HG02870 (cell line): ENCODE measurements around the gene SF3B5.
"Not testable (repeated sequence)": the region's sequence is repeated elsewhere in the genome, so short reads cannot be mapped to it uniquely, and the experiment has no call there.

Source experiments
- ATAC-seq: cut with Tn5 transposase; IDR thresholded peaks from one replicate; pipeline ENCODE4 v1.9.1; 2021; ENCODE audit warnings: mild to moderate bottlenecking, moderate library complexity; ENCODE audit not compliant: unreplicated experiment

SF3B5 gene

GRCh38 chr6:144095134-144096002 lies at the start of gene SF3B5:
SF3B5 (minus strand) TSS chr6:144095573; CDS start chr6:144095497, 76 bp downstream.
- peak; percentile 86 for ATAC-seq

GRCh38 chr6:144144996-144145395 lies 49.6 kb upstream of the SF3B5 start:
- no peak for ATAC-seq

- no peak for ATAC-seq
These were observed 48.5 kb upstream of the SF3B5 start for GRCh38 chr6:144143878-144144277.

- no peak for ATAC-seq
These were observed 47.7 kb upstream of the SF3B5 start for GRCh38 chr6:144143106-144143505.

DNA sequence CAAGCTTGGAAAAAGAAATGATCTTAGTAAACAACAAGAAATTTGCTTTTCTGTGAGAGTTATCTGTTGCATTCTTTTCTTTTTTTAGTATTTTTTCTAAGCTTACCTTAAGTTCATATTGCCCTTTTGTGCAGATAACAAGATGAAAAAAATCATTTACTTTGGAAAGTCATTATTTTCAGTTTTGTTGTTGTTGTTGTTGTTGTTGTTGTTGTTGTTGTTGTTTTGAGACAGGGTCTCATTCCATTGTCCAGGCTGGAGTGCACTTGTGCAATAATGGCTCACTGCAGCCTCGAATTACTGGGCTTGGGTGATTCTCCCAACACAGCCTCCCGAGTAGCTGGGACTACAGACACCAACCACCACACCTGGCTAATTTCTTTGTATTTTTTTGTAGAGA lies 46.1 kb upstream of the SF3B5 start:
- no peak for ATAC-seq

DNA sequence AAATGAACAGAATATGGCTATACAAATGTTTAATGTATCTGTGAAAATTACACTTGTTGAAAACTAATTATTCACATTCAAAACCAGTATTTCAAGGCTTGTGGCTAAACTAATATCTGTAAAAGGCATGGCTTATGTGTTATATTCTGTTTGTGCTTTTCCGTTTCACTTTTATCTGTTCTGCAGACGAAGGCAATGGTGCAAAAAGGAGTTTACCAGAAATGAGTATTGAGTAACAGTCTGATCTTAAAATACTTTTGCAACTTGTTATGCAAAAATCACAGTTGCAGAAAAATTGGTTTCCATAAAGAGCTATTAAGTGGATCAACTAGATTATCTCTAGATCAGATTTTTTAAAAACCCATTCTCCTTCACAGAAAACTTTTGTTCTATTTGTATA lies 45.5 kb upstream of the SF3B5 start:
- ATAC-seq = peak; percentile 82

DNA sequence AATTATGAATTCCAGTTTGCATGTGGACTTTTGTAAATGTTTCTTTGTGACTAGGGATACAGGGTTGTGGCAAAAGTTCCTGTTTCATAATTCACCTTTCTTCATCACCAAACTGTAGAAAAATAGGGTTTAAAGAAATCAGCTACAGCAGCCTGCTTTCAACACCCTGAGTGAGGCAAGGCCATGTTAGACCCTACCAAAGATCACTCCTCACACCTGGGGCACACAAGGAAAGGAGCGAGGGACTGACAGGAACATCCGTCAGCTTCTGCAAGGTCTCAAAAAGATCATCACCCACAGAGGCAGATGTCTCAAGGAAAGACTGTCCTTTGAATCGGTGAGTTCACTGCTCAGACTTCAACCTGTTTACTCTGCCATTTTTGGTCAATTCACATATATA lies 44.4 kb upstream of the SF3B5 start:
- no peak for ATAC-seq

DNA sequence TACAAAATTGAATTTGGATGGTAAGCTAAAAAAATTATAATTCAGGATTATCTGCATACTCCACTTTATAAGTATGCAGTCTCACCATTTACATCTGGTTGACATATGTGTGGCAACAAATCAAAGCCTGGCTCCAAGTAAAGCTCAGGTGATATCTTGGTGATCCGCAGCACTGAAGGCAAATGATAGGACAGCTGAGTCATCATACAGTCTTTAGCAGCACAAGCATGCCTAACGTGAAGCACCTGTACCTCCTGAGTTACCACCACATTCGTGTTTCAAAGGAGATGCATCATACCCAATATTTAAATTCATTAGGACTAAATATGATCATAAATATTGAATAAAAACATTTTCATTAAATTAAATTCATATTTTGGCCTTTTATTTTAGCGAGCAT lies 43.2 kb upstream of the SF3B5 start:
- ATAC-seq = no peak

GRCh38 chr6:144134737-144135136 lies 39.4 kb upstream of the SF3B5 start:
- ATAC-seq = no peak

- ATAC-seq = no peak
These were observed 38.8 kb upstream of the SF3B5 start for GRCh38 chr6:144134176-144134575.

DNA sequence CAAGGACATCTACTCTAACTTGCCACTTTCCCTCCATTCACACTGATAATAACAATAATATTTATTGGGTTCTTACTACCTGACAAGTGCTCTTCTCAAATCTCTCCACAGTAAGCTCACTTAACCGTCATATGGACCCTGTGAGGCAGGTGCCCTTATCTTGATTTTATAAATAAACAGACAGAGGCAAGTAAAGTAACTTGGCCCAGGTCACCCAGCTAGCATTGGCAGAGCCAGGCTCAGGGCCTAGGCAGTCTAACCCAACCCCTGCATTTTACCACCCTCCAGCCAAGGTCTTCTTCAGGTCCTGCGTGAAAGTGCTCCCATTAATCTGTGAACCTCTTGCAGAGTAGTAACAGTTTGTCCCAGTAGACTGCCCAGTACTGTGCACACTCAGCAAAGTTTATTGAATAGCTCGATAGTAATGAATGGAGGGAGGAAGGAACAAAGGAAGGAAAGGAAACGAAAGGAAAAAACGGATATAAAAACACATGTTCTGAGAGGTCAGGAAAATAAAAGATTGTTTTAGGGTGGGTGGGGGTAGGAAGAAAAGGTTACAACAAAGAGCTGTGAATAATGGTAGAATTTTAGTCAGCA lies 38.0 kb upstream of the SF3B5 start:
- ATAC-seq = no peak

DNA sequence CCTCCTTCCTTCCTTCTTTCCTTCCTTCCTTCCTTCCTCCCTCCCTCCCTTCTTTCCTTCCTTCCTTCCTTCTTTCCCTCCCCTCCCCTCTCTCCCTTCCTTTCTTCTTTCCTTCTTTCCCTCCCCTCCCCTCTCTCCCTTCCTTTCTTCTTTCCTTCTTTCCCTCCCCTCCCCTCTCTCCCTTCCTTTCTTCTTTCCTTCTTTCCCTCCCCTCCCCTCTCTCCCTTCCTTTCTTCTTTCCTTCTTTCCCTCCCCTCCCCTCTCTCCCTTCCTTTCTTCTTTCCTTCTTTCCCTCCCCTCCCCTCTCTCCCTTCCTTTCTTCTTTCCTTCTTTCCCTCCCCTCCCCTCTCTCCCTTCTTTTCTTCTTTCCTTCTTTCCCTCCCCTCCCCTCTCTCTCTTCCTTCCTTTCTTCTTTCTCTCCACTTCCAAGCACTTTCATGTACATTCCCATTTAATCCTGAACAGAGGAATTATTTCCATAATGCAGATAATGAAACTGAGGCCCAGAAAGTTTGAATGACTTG lies 36.9 kb upstream of the SF3B5 start:
- not testable (repeated sequence) for ATAC-seq

GRCh38 chr6:144131248-144131709 lies 35.9 kb upstream of the SF3B5 start:
- ATAC-seq = peak; percentile 72

GRCh38 chr6:144129469-144129868 lies 34.1 kb upstream of the SF3B5 start:
- no peak for ATAC-seq

GRCh38 chr6:144127097-144127496 lies 31.7 kb upstream of the SF3B5 start:
- no peak for ATAC-seq

GRCh38 chr6:144123836-144124235 lies 28.5 kb upstream of the SF3B5 start:
- ATAC-seq = no peak

DNA sequence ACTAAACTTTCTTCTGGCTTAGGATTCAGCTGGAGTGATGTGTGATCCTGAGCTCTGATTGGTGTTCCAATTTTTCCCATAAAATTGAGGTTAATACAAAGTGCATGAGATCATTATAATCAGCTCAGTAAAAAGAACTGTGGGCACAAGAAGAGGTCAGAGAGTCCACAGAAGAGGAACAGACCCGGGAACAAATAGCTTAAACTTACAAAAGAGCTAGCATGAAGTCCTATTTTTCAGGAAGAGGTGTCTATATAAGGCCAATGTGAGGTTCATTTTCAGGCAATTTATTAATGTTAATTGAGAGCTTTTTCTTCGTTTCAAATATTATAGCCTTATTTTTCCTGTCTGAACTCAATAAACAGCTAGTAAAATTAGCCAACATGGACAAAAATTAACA lies 28.0 kb upstream of the SF3B5 start:
- no peak for ATAC-seq

DNA sequence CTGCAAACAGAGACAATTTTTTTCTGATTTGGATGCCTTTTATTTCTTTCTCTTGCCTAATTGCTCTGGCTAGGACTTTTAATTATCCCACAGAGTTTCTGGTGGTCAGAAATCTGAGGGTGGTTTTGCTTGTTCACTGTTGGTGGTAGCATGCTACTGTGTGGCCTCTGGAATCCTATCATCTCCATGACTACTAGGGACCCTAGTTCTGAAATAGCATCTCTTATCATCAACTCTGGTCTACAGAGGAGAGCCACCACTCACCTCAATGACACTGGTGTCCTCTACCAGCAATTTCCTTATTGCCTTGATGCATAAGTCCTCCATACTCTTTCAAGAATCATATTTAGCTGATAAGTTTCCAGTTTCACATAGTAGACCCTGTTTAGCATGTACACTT lies 27.5 kb upstream of the SF3B5 start:
- ATAC-seq = no peak

- no peak for ATAC-seq
These were observed 24.0 kb upstream of the SF3B5 start for GRCh38 chr6:144119376-144119775.

DNA sequence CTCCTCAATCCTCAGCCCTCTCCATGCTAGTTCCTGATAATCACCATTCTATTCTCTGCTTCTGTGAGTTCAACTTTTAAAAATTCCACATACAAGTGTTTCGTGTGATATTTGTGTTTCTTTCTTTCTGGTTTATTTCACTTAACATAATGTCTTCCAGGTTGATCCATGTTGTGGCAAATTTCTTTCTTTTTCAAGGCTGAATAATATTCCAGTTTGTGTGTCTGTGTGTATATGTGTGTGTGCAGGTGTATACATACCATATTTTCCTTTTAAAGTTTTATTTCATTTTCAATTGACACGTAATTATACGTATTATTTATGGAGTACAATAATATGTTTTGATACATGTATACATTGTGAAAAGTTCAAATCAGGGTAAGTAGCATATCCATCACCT lies 19.8 kb upstream of the SF3B5 start:
- no peak for ATAC-seq

GRCh38 chr6:144113366-144113765 lies 18.0 kb upstream of the SF3B5 start:
- no peak for ATAC-seq

DNA sequence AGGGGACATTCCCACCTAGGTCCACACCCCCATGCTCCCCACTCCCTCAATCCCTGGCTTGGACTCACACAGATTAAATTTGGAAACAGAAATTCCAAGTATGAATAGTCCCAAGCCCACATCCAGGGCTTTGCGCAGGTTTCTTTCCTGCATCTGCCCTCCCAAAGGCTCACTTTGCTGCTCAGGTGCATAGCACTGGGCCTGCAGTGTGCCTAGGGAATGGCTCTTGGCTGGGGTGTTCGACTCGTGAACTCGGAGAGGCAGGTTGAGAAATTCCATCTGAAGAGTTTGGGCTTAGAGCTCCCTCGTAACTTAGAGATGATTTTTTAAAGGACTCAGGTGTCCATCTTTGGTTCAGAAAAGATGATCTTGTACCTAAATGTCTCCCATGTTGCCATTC lies 14.8 kb upstream of the SF3B5 start:
- ATAC-seq = no peak
